K562 (cell line): ENCODE measurements around the gene VPS37B. TPM values are rescaled to one million over a fixed set of nuclear protein-coding genes. Genes with fewer than 3 reads are reported as not detected.
A peak's percentile ranks its signal among the peaks of the same experiment; 100 is the strongest.

ENCODE experiments used
- ATF1 ChIP-seq, 2 experiments: fragments of 450-650 bp in 1 of 2; IDR thresholded peaks; 2 replicates each; pipeline ENCODE4 v1.6.1; 2016; ENCODE audit warnings: missing compliant biosample characterization in 1 of 2, missing genetic modification characterization in 1 of 2
- C11orf30 ChIP-seq: fragments of 450-650 bp; IDR thresholded peaks from 2 replicates; pipeline ENCODE4 v1.6.1; 2016; ENCODE audit warnings: low read depth, mild to moderate bottlenecking
- CBFA2T3 ChIP-seq: fragments of 450-650 bp; IDR thresholded peaks from 2 replicates; pipeline ENCODE4 v1.6.1; 2017
- CXXC5 ChIP-seq: fragments of 250-450 bp; sonication (Bioruptor Pico); IDR thresholded peaks from 2 replicates; pipeline ENCODE4 v1.8.0; 2022; ENCODE audit warnings: inconsistent platforms, mild to moderate bottlenecking, moderate library complexity
- EZH2 ChIP-seq: IDR thresholded peaks from 2 replicates; pipeline ENCODE4 v1.6.1; 2012; ENCODE audit warnings: low read depth, mild to moderate bottlenecking, inconsistent platforms, low read length, borderline replicate concordance
- KLF16 ChIP-seq: IDR thresholded peaks from 2 replicates; pipeline ENCODE4 v1.6.1; 2016; ENCODE audit warnings: antibody characterized with exemption
- MYC ChIP-seq, 2 experiments: fragments of 250-450 bp in 1 of 2; sonication (Bioruptor Pico) in 1 of 2; IDR thresholded peaks; 2 replicates each; pipeline versions ENCODE4 v1.5.1 to v1.6.1; 2012 to 2021; ENCODE audit warnings: low read depth in 2 of 2, borderline replicate concordance in 1 of 2, improper control_type of control experiment in 1 of 2, low read length in 1 of 2, mild to moderate bottlenecking in 1 of 2, moderate library complexity in 1 of 2
- NFE2L1 ChIP-seq: fragments of 450-650 bp; IDR thresholded peaks from 2 replicates; pipeline ENCODE4 v1.6.1; 2016; ENCODE audit warnings: missing genetic modification characterization, low read depth, mild to moderate bottlenecking, missing compliant biosample characterization, moderate library complexity, borderline replicate concordance
- PHF20 ChIP-seq: fragments of 450-650 bp; IDR thresholded peaks from 2 replicates; pipeline ENCODE4 v1.6.1; 2018; ENCODE audit not compliant: partially characterized antibody
- PTBP1 ChIP-seq: fragments of 200-400 bp; formaldehyde crosslinking; IDR thresholded peaks from 2 replicates; pipeline ENCODE4 v1.6.1; 2017; ENCODE audit warnings: low read depth, low read length
- PURB ChIP-seq: sonication (generic); formaldehyde crosslinking; IDR thresholded peaks from 2 replicates; pipeline ENCODE4 v1.9.0; 2021; ENCODE audit warnings: low read depth, mild to moderate bottlenecking, missing genetic modification reagents
- RNF2 ChIP-seq: sonication (generic); IDR thresholded peaks from 2 replicates; pipeline ENCODE4 v1.6.1; 2016
- SAFB ChIP-seq: fragments of 200-400 bp; formaldehyde crosslinking; IDR thresholded peaks from 2 replicates; pipeline ENCODE4 v1.6.1; 2017; ENCODE audit warnings: low read depth, low read length, borderline replicate concordance
- SMAD4 ChIP-seq: fragments of 250-450 bp; sonication (Bioruptor Pico); conservative IDR thresholded peaks from 2 replicates; pipeline ENCODE4 v1.8.0; 2021; ENCODE audit warnings: inconsistent platforms, mild to moderate bottlenecking, moderate library complexity
- SNIP1 ChIP-seq: fragments of 450-650 bp; IDR thresholded peaks from 2 replicates; pipeline ENCODE4 v1.7.1; 2017; ENCODE audit warnings: low read depth, mild to moderate bottlenecking
- SRSF3 ChIP-seq: fragments of 200-400 bp; formaldehyde crosslinking; IDR thresholded peaks from 2 replicates; pipeline ENCODE4 v1.6.1; 2016; ENCODE audit warnings: mild to moderate bottlenecking, low read length, moderate library complexity; ENCODE audit not compliant: insufficient read depth
- TAF1 ChIP-seq: IDR thresholded peaks from 2 replicates; pipeline ENCODE4 v1.6.1; 2011; ENCODE audit warnings: mild to moderate bottlenecking, low read length, moderate library complexity; ENCODE audit not compliant: insufficient read depth, control insufficient read depth, severe bottlenecking; ENCODE audit errors: extremely low read depth
- TFAP4 ChIP-seq: sonication (generic); formaldehyde crosslinking; IDR thresholded peaks from 2 replicates; pipeline ENCODE4 v1.8.0; 2022; ENCODE audit warnings: missing genetic modification reagents, mild to moderate bottlenecking, moderate library complexity, borderline replicate concordance
- USF1 ChIP-seq: sonication (generic); formaldehyde crosslinking; IDR thresholded peaks from 2 replicates; pipeline ENCODE4 v1.9.0; 2022; ENCODE audit warnings: mild to moderate bottlenecking, missing genetic modification reagents
- ZNF764 ChIP-seq: fragments of 250-450 bp; sonication (Bioruptor Pico); IDR thresholded peaks from 2 replicates; pipeline ENCODE4 v1.4.0; 2020; ENCODE audit warnings: low read depth, mild to moderate bottlenecking, moderate library complexity
- polyA plus RNA-seq, 8 experiments: library from polyadenylated mRNA; depleted of rRNA in 4 of 8; stranded (reverse) in 5 of 8; unstranded in 3 of 8; fragments of >200 nt; fragmentation: Nextera tagmentation in 2 of 8; fragmentation: Illumina TruSeq in 1 of 8; extraction: Ambion mirVana in 2 of 8; extraction: Trizol in 1 of 8; gene quantifications; 2 replicates each; pipeline versions ENCODE4 v1.2.1 to v1.2.3, GENCODE V29; 2011 to 2014; ENCODE audit warnings: inconsistent platforms in 1 of 8, missing spikeins in 1 of 8
- total RNA-seq, 7 experiments: library from RNA; depleted of rRNA in 6 of 7; stranded (reverse); fragments of >200 nt in 6 of 7; fragmentation: Illumina TruSeq in 2 of 7; extraction: Trizol in 2 of 7; gene quantifications; 2 replicates each; pipeline versions ENCODE4 v1.2.1 to v1.2.3, GENCODE V29; 2011 to 2021; ENCODE audit warnings: low replicate concordance in 1 of 7
- TF ChIP-seq, protein P1 (sequence below): IDR thresholded peaks from 2 replicates; pipeline ENCODE4 v1.6.1; 2011; ENCODE audit not compliant: insufficient read length; ENCODE audit errors: extremely low read depth
- TF ChIP-seq, protein P2 (sequence below): fragments of 250-450 bp; sonication (Bioruptor Pico); IDR thresholded peaks from 2 replicates; pipeline ENCODE4 v1.8.0; 2022; ENCODE audit warnings: moderate library complexity, mild to moderate bottlenecking, inconsistent platforms
- TF ChIP-seq, protein P3 (sequence below): fragments of 250-450 bp; sonication (Bioruptor Pico); IDR thresholded peaks from 2 replicates; pipeline ENCODE4 v1.8.0; 2021; ENCODE audit warnings: moderate library complexity, mild to moderate bottlenecking, inconsistent platforms

The VPS37B gene
- total and polyA plus RNA-seq, 9 of the 15 experiments (the other 6 are each of a cell fraction or from before 2014, with no cell fraction given), result 0.28 to 37.4 (median 17.9) TPM

DNA sequence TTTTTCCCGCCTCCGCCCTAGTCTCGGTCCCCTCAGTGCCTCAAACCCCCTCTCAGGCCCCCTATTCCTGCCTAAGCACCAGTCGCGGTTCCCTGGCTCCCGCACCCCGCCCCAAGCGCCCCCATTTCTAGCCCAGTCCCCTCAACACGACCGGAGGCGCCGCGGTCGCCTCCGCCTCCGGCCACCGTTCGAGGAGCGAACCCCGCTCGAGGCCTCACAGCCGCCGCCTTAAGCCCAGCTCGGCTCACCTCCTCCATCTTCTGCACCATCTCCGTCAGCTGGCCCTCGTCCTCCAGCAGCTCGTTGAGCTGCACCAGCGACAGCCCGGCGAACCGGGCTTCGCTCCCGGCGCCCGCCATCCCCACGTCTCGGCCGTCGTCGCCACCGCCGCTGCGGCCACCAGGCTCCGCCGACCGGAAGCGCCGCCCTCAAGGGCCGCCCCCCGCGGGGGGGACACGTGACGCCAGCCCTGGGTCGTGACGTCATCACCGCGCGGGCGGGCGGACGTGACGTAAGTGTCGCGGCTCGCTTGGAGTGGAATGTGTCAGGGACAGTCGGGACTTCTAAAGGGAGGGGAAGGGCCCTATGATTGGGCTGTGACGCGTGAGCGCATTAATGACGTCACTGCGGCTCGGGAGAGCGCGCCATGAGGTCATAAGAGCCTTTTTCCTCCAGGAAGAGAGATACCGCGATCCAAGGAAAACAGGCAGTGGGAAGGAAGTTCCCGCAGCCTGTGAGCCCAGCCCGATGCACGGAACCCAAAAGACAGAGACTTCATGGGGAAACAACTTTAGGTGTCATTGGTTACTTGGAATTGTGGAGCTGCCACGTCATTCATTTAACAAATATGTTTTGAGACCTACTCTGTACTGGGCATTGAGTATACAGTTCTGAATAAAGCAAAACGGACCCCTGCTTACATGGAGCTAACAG is at the start of gene VPS37B (continued):
- TF ChIP-seq CXXC5 (CRISPR knock-in tag) (peak; percentile 99), PTBP1 (0 out of 2 replicates have a peak, but pooled peaks have one; percentile 33), PHF20 (peak; percentile 70), NFE2L1 (tag) (no peak), SNIP1 (no peak; the same call in 1 of the 2 replicates), MYC (IDR thresholded peaks at IDR 0.05; ENCODE audit: low read depth, low read length) (peak; percentile 62; the same call in 1 of the 2 replicates), MYC (CRISPR knock-in tag; IDR thresholded peaks at IDR 0.05; ENCODE audit: borderline replicate concordance, low read depth) (no peak), CBFA2T3 (peak; percentile 27), RNF2 (no peak), ATF1 (CRISPR knock-in tag; IDR thresholded peaks at IDR 0.05) (peak; percentile 94), ATF1 (tag; IDR thresholded peaks at IDR 0.05) (peak; percentile 100), EZH2 (no peak), TAF1 (peak; percentile 89), PURB (no peak), C11orf30 (no peak; the same call in 1 of the 2 replicates), SRSF3 (no peak), USF1 (CRISPR knock-in tag) (peak; percentile 96), SMAD4 (peak; percentile 91), KLF16 (no peak), TFAP4 (peak; percentile 78), SAFB (no peak), ZNF764 (CRISPR knock-in tag) (no peak)
- TF ChIP-seq, protein P1, sequence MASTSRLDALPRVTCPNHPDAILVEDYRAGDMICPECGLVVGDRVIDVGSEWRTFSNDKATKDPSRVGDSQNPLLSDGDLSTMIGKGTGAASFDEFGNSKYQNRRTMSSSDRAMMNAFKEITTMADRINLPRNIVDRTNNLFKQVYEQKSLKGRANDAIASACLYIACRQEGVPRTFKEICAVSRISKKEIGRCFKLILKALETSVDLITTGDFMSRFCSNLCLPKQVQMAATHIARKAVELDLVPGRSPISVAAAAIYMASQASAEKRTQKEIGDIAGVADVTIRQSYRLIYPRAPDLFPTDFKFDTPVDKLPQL, result no peak
- TF ChIP-seq, protein P2, sequence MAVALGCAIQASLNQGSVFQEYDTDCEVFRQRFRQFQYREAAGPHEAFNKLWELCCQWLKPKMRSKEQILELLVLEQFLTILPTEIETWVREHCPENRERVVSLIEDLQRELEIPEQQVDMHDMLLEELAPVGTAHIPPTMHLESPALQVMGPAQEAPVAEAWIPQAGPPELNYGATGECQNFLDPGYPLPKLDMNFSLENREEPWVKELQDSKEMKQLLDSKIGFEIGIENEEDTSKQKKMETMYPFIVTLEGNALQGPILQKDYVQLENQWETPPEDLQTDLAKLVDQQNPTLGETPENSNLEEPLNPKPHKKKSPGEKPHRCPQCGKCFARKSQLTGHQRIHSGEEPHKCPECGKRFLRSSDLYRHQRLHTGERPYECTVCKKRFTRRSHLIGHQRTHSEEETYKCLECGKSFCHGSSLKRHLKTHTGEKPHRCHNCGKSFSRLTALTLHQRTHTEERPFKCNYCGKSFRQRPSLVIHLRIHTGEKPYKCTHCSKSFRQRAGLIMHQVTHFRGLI (CRISPR knock-in tag), result no peak
- TF ChIP-seq, protein P3, sequence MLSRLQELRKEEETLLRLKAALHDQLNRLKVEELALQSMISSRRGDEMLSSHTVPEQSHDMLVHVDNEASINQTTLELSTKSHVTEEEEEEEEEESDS (CRISPR knock-in tag), result no peak
